HEK293T (cell line): Measurements from ENCODE around the gene UQCRC2.

Experiments
- BHLHE40 ChIP-seq: fragments of 450-650 bp; IDR thresholded peaks from 2 replicates; pipeline ENCODE4 v1.6.1; 2016; ENCODE audit warnings: mild to moderate bottlenecking, moderate library complexity, borderline replicate concordance
- CTBP1 ChIP-seq: fragments of 450-650 bp; IDR thresholded peaks from 2 replicates; pipeline ENCODE4 v1.6.1; 2016; ENCODE audit warnings: borderline replicate concordance
- ELF4 ChIP-seq: fragments of 450-650 bp; IDR thresholded peaks from 2 replicates; pipeline ENCODE4 v1.6.1; 2017; ENCODE audit warnings: antibody characterized with exemption
- FOXA1 ChIP-seq: fragments of 450-650 bp; IDR thresholded peaks from 2 replicates; pipeline ENCODE4 v1.6.1; 2016; ENCODE audit warnings: mild to moderate bottlenecking
- FOXK2 ChIP-seq: fragments of 450-650 bp; IDR thresholded peaks from 2 replicates; pipeline ENCODE4 v1.6.1; 2016; ENCODE audit warnings: mild to moderate bottlenecking
- FOXM1 ChIP-seq: fragments of 450-650 bp; IDR thresholded peaks from 2 replicates; pipeline ENCODE4 v1.6.1; 2017; ENCODE audit warnings: mild to moderate bottlenecking, borderline replicate concordance
- HDGF ChIP-seq: fragments of 450-650 bp; IDR thresholded peaks from 2 replicates; pipeline ENCODE4 v1.6.1; 2017; ENCODE audit warnings: antibody characterized with exemption, borderline replicate concordance
- L3MBTL2 ChIP-seq: fragments of 450-650 bp; conservative IDR thresholded peaks from 2 replicates; pipeline ENCODE4 v1.6.1; 2016; ENCODE audit warnings: mild to moderate bottlenecking
- SP1 ChIP-seq: fragments of 450-650 bp; IDR thresholded peaks from 2 replicates; pipeline ENCODE4 v1.6.1; 2017
- SUZ12 ChIP-seq: fragments of 450-650 bp; IDR thresholded peaks from 2 replicates; pipeline ENCODE4 v1.6.1; 2016; ENCODE audit warnings: mild to moderate bottlenecking
- TARDBP ChIP-seq: fragments of 450-650 bp; IDR thresholded peaks from 2 replicates; pipeline ENCODE4 v1.6.1; 2016
- ZNF384 ChIP-seq: fragments of 450-650 bp; IDR thresholded peaks from 2 replicates; pipeline ENCODE4 v1.6.1; 2016
- TF ChIP-seq, protein P1 (sequence below): fragments of 450-650 bp; IDR thresholded peaks from 2 replicates; pipeline ENCODE4 v1.6.1; 2016

DNA sequence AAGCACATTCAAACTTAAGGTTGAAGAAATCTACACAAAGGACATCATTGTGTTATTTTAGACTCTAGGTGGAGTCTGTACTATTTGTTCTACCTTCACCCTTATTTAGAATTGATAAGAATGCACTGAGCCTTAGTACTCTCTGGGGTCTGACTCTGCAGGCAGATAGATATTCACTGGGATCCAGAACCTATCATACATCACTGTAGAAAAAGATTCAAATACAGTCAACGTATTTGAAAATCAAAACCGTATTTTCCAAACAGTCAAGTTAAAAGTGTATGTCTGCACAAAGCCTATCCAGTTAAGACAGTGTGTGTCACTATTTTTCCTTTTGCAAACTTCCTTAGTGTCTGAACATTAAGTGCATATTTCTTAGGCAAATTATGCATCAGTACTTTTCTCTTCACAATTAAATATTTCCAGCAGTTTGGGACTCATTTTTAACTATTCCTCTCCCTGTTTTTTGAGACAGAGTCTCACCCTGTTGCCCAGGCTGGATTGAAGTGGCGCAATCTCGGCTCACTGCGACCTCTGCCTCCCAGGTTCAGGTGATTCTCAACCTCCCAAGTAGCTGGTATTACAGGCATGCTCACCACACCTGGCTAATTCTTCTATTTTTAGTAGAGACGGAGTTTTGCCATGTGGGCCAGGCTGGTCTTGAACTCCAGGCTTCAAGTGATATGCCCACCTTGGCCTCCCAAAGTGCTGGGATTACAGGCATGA is 77.1 kb downstream of the UQCRC2 start:
- TF ChIP-seq FOXM1 (no peak), SP1 (no peak), FOXK2 (no peak), ELF4 (no peak), TARDBP (no peak), BHLHE40 (no peak), CTBP1 (no peak), L3MBTL2 (no peak), SUZ12 (no peak), HDGF (no peak), ZNF384 (no peak), FOXA1 (no peak)
- TF ChIP-seq, protein P1, sequence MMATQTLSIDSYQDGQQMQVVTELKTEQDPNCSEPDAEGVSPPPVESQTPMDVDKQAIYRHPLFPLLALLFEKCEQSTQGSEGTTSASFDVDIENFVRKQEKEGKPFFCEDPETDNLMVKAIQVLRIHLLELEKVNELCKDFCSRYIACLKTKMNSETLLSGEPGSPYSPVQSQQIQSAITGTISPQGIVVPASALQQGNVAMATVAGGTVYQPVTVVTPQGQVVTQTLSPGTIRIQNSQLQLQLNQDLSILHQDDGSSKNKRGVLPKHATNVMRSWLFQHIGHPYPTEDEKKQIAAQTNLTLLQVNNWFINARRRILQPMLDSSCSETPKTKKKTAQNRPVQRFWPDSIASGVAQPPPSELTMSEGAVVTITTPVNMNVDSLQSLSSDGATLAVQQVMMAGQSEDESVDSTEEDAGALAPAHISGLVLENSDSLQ: no peak
